GM19043 (cell line): ENCODE measurements around the gene FZD7.

Source experiments
- ATAC-seq: cut with Tn5 transposase; IDR thresholded peaks from one replicate; pipeline ENCODE4 v1.9.1; 2021; ENCODE audit warnings: low read depth; ENCODE audit not compliant: unreplicated experiment

FZD7 gene

GRCh38 chr2:202064171-202064880 is 30.7 kb downstream of the FZD7 start:
- ATAC-seq, result no peak

- ATAC-seq, result no peak
Measured at GRCh38 chr2:202064881-202065230, 31.2 kb downstream of the FZD7 start.

GRCh38 chr2:202065876-202066275 is 32.2 kb downstream of the FZD7 start:
- no peak for ATAC-seq

- no peak for ATAC-seq
Measured at GRCh38 chr2:202066875-202067274, 33.2 kb downstream of the FZD7 start.

- ATAC-seq, result no peak
Measured at GRCh38 chr2:202067589-202067988, 33.9 kb downstream of the FZD7 start.

- ATAC-seq, result no peak
Measured at GRCh38 chr2:202069170-202070067, 35.8 kb downstream of the FZD7 start.

- no peak for ATAC-seq
Measured at GRCh38 chr2:202071107-202071506, 37.5 kb downstream of the FZD7 start.

GRCh38 chr2:202072226-202072625 is 38.6 kb downstream of the FZD7 start:
- ATAC-seq, result no peak

GRCh38 chr2:202072737-202073401 is 39.2 kb downstream of the FZD7 start, which contains the start of gene KIAA2012:
Gene KIAA2012, plus strand, starts transcription at chr2:202073255. Its CDS starts 373 bp downstream, at chr2:202073628.
- ATAC-seq, result no peak

GRCh38 chr2:202074324-202074723 is 40.7 kb downstream of the FZD7 start:
- no peak for ATAC-seq

- ATAC-seq, result no peak
Measured at GRCh38 chr2:202079310-202079709, 45.7 kb downstream of the FZD7 start.

- ATAC-seq, result no peak
Measured at GRCh38 chr2:202084265-202084664, 50.6 kb downstream of the FZD7 start.
